Fibroblast of lung (primary cell): ENCODE results near the gene ASIC2.

ENCODE experiments used
- CTCF ChIP-seq, 2 donors: IDR thresholded peaks in 1 of 2; conservative IDR thresholded peaks in 1 of 2; 1 replicate in 1 of 2; 2 replicates in 1 of 2; pipeline ENCODE4 v1.5.1; 2011 to 2012; ENCODE audit warnings: low read length in 2 of 2, control low read depth in 1 of 2, inconsistent platforms in 1 of 2, low read depth in 1 of 2, mild to moderate bottlenecking in 1 of 2
- EZH2 ChIP-seq: IDR thresholded peaks from 2 replicates; pipeline ENCODE4 v1.5.1; 2012; ENCODE audit warnings: low read length, control low read depth, mild to moderate bottlenecking; ENCODE audit errors: missing control alignments

- TF ChIP-seq EZH2 (no peak), CTCF (conservative IDR thresholded peaks at IDR 0.05 in 1 of 2, IDR thresholded peaks at IDR 0.05 in 1 of 2; ENCODE audit: low read depth in 1 of 2, low read length in 2 of 2) (no peak)
Observed at GRCh38 chr17:33209671-33210070, 83.4 kb downstream of the ASIC2 start.
